GM19324 (cell line): ENCODE data around the gene ISG20.
"Not testable (repeated sequence)": the region's sequence is repeated elsewhere in the genome, so short reads cannot be mapped to it uniquely, and the experiment has no call there.

Source experiments
- ATAC-seq: cut with Tn5 transposase; IDR thresholded peaks from one replicate; pipeline ENCODE4 v1.9.1; 2021; ENCODE audit warnings: mild to moderate bottlenecking, moderate library complexity; ENCODE audit not compliant: unreplicated experiment, low FRiP score

The ISG20 gene

DNA sequence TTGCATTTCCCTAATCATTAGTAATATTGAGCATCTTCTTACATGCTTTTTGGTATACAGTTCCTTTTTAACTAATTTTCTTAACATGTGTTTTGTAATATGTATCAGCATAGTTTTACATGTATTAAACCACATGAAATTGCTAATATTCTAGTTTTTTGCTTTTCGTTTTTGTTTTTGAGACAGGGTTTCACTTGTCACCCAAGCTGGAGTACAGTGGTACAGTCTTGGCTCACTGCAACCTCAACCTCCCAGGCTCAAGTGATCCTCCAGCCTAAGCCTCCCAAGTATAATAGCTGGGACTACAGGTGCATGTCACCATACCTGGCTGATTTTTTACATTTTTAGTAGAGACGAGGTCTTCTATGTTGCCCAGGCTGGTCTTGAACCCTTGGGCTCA is 4.4 kb upstream of the ISG20 start:
- no peak for ATAC-seq

DNA sequence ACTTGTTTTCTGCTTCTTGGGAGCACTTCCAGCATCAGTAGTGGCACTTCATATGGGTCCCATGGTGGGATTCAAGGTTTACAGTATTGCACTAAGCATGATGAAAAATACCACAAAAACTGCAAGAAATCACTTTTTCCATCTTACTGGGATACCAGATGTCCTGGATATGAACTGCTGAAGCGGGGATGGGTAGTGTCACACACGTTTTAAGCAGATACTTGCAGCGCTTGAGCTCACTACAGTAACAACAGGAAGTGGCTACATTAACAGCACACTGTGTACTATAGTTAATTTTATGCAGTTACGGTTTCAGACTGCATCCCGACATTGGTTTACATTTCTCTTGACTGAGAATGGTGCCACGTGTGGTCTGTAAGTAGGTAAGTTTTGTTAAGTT is 3.5 kb upstream of the ISG20 start:
- peak; percentile 22 for ATAC-seq

DNA sequence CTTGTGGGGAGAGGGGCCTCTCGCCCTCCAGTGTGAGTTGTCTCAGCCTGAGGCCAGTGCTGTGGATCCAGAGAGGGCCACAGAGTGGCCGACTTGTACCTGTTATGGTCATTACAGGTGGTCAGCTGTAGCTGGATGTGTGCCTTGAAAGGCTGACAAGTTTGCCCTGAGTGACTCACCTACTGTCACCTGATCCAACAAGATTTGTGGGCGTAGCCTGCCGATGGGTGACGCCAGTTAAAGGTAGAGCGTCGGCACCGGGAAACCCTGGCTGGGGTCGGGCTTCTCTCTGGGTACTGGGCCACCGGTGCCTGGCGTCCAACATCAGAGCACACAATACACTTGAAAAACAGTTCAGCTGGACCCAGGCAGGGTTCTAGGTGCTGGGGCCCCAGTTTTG is 2.8 kb upstream of the ISG20 start:
- ATAC-seq = no peak

DNA sequence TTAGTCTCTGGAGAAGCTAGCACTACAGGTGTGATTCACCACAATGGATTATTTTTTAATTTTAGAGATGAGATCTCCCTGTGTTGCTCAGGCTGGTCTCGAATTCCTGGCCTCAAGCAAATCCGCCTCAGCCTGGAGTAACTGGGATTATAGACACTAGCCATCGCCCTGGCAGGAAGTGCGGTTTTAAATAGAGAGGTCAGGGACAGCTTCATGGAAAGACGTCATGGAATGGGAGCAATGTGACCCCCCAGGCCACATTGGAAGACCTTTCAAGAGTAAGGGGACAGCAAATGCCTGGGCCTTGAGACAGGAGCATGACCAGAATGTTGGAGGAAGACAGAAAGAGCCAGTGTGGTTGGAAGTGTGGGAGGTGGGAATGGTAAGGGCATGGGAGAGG is 2.2 kb upstream of the ISG20 start:
- no peak for ATAC-seq

DNA sequence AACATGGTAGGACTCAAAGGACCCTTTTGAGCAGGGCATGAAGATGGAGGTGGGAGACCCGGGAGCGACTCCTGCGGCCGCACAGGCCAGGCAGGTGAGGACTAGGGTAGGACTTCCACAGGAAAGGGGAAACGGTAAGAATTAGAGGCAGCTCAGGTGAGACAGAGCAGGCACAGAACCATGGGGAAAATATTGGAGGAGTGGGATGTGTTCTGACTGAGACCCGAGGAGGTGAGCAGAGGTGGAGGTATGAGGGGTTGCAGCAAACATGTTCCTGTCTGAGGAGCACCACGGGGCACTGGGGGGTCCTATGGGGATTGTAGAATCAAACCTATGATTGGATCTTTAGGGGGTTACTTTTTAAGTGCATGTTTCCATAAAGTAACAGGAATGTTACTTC is 1.4 kb upstream of the ISG20 start:
- no peak for ATAC-seq

DNA sequence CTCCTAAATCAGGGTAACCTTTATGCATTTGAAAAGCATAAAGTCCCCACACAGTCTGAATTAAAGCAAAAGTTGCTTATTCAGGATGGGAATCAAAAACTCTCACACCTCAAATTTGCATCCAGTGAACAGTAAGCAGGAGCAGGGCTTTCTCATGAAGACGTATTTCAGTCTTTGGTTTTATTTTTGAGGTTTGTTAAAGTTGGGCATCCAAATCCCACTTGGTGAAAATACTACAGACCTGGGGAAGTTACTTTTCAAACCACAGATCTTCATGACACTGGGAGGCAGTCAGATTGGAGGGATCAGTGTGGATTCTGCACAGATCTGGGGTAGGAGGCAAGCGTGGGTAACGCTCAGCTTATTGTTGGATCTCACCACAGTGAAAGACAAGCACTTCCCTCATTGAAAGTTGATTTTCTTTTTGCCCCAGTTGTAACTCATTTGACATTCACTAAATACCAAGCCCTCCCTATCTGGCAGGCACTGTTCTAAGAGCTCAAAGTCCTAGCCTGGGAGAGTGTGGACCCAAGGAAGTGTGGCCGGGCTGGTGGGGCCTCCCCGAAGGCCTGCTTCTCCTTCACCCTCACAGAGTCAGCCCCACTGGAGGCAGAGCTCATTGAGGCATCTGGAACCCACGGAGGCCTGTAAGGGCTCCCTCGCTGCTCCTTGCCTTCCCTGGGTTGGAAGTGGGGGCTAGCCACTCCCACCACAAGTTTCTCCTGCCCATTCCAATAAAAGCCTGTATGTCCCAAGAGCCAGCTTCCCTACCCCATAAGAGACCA is 783 bp upstream of the ISG20 start:
- no peak for ATAC-seq

DNA sequence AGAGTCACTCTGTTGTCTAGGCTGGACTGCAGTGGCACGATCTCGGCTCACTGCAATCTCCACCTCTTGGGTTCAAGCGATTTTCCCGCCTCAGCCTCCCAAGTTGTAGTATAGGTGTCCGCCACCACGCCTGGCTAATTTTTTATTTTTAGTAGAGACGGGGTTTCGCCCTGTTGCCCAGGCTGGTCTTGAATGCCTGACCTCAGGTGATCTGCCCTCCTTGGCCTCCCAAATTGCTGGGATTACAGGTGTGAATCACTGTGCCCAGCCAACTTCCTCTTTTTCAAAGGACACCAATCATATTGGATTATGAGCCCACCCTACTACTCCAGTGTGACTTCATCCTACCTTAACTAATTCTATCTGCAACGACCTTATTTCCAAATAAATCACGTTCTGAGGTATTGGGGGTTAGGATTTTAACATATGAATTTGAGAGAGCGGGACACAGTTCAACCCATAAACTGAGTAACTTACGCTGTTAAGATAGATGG is 3.2 kb downstream of the ISG20 start:
- ATAC-seq = no peak

DNA sequence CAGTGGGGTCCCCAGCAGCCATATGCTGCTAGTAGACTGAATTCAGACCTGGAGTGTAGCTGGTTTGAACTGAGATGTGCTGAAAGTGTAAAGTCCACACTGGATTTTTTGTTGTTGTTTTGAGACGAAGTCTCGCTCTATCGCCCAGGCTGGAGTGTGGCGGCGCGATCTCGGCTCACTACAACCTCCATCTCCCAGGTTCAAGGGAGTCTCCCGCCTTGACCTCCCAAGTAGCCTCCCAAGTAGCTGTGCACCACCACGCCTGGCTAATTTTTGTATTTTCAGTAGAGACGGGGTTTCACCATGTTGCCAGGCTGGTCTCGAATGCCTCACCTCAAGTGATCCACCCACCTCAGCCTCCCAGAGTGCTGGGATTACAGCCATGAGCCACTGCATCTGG is 3.7 kb downstream of the ISG20 start:
- ATAC-seq = not testable (repeated sequence)

DNA sequence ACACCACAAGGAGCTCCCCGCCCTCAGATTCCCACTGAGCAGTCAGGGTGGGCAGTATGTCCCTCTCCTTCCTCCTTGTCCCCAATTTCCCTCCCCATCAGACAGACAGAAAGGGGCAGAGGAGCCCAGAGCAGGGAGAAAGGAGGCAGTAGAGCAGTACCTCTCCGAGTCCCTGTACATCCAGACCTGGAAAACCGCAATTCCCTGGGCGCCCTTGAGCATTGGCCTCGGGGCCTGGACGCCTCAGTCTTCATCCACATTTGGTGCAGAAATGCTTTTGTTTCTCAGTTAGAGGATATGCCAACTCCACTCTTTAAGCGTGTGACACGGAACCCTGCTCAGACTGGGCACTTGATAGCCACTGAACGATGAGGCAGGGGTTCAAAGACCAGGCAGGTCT is 5.9 kb downstream of the ISG20 start:
- ATAC-seq = no peak

DNA sequence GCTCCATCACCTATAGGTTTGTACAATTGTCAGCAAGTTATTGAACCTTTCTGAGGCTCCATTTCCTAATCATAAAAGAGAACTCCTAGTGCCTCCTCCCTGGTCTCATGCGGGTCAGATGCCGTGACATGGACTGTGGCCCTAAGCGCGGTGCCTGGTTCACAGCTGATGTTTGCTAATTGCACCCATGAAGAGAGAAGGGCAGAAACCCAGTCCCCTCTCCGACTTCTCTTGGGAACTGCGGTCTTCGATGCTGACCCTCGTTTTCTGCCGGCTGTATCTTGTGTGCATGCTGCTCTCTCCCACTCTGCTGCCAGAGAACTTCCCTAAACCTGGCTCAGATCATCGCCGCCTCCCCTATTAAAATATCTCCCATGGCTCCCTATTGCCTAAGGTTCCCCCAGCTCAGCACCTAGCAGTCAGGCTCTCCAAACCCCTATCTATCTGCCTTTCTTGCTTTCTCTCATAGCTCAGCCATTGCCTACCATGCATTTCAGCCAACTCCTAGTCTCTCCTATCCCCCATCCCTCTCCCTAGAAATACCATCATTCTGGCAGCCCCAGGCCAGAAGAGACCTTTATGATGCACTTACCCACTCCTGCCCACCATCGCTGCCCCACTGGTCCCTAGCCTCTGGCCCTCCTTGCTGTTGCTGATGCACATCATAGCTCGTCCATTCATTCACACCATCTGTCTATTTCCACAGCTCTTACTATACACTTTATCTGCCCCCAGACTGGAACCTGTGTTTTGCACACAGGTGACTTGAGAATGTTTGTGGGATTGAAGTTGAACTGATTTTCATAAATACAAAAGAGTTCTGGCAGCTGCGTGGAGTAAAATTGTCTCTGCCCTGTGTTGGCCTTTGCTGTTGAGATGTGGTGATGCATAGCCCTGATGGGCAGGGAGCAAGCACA is 6.6 kb downstream of the ISG20 start:
- no peak for ATAC-seq

DNA sequence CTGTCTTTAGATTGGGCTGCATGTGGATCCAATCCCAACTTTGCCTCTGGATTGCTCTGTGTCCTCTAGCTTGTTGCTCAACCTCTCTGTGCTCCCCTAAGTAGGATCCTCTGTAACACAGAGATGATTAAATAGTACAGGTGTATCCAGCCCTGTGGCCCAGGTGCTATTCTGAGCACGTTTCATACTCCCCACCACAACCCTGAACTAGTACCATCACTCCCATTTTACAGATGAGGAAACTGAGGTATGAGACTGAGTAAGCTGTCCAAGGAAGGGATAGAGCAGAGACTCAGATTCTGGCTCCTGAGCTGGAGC is 7.2 kb downstream of the ISG20 start:
- no peak for ATAC-seq

DNA sequence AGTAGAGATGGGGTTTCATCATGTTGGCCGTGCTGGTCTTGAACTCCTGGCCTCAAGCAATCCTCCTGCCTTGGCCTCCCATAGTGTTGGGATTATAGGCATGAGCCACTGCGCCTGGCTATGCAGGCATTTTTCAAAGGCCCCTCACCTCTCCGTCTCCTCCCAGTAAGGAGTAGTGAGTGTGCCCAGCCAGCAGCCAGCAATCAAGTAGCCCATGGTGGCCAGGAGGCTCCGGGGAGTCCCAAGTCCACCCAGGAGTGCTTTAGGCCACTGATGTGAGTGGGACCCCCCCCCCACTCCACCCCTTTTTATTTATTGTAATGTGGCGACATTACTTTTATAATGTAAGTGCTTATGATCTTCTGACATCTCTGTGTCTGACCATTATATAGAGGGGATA is 8.1 kb downstream of the ISG20 start:
- no peak for ATAC-seq

DNA sequence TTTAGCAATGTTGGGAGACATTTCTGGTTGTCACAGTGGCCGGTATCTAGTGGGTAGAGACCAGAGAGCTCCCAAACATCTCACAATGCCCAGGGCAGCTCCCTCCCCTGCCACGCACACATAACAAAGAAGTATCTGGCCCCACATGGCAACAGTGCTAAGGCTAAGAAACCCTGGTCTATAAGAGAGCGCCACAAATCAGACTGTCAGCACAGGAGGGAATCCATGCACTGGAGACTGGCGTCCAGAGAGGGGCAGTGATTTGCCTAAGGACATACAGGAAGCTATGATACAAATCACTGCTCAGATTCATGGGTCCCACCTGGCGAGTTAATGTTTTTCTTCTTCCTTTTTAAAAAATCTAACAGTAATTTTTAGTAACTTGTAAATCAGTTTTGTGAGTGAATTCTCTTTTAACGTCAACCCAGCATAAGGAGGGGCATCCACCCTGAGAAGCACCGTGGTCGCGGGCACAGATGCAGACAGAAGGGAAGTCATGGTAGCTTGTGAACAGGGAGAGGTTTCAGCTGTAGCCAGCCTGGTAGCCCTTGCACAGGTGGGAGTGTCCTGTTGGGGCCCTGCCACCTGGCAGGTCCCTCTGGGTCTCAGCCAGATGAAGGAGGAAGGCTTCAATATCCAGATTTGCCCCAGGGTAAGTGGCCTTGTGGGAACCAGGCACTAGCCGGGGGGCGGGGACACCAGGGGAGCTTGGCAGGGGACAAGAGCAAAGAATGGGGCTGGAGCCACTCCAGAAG is 8.7 kb downstream of the ISG20 start:
- ATAC-seq = no peak

DNA sequence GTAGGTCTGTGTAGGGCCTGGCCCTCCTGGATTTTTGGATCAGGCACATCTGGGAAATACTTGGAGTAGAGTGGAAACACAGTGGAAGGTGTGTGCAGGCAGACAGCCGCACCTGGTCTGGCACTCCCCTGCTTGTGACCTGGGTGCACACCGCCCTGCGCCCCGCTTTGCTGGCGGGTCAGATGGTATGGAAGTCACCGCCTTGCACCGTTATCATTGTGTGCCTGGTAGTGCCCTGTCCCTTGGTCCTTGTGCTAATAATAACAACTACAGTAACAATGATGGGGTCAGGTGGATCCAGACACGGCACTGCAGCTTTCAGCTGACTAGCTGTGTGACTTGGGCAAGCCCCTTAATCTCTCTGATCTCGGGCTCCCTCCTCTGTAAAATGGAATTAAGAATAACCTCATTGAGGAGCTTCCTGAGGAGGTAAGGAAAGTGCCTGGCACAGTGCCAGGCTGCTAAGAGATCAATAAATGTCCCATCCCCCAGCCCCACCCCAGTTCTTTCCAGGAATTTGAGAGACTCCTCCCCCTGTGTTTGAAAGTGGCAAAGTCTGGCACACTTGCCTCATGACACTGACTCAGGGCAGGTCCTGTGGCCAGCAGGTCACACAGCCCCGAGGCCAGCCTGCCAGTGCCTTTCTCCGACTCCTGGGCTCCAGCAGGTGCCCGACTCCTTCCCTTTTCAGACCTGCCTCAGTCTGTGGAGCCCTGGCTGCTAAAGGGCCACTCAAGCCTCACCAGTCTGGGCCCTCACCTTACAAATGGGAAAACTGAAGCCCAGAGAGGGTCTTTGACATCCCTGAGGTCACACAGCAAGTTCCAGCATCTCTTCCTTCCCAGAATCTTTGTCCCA is 9.8 kb downstream of the ISG20 start:
- no peak for ATAC-seq

DNA sequence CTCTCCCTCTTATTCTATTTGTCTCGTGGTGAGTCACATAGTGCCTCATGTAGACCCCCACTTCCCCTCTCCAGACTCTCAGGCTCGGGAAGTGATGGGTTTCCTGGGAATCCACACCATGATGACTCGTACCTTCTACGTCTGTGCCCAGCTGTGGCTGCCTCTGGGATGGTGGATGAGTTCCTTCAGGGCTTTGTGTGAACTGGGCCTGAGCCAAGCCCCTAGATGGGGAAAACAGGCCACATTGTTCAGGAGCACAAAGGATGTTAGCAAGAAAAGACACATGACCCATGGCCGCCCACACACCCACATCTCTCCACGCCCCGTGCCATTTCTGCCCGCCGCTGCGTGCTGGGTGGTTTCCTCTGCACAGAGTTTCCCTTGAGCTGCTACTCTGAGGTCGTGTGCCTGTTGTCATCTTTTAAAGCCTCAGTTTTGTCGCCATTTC is 10.5 kb downstream of the ISG20 start:
- peak; percentile 44 for ATAC-seq

DNA sequence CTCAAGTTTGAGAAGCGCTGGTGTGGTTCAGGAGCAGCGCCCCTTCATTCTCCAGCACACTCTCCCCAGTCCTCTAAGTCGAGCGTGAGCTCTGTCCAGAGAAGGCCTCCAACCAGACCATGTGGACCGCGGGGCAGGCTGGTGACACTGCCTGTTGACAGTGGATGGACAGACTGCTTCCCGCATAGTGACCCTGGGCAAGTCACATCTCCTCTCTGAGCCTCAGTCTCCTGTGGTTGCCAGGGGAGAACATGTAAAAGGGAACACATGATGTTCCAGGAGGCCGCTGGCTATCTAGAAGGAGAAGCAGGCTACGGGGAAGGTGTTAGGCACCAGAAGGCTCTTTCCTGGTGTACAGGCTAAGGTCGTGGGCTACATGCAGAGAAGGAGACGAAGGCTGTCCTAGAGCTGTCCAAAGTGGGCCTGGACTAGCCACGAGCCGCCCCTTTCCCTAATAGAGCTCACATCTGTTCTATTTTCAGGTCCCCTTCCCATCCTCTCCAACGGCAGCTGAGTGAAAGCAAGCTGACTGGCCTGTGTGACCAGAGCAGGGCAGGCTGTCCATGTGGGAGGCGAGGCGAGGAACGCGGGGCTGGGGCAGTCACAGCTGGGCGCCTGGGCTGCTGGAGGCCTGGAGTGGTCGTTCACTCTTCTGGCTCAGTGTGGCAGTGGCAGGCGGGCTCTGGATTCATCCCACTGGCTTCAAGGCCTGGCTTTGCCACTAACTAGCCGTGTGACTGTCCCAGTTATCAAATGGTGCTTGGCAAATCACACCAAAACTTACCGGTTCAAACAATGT is 11.1 kb downstream of the ISG20 start:
- no peak for ATAC-seq

DNA sequence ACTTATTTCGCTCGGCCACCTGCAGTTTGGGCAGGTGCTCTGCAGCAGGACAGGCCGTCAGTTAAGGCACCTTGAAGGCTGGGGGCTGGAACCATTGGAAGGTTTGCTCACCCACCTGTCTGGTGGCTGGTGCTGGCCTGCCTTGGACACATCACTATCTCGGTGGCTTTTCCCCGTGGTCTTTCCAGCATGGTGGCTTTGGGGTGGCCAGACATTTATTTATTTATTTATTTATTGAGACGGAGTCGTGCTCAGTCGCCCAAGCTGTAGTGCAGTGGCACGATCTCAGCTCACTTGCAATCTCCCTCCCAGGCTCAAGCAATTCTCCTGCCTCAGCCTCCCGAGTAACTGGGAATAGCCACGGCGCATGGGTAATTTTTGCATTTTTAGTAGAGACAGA is 11.7 kb downstream of the ISG20 start:
- no peak for ATAC-seq

DNA sequence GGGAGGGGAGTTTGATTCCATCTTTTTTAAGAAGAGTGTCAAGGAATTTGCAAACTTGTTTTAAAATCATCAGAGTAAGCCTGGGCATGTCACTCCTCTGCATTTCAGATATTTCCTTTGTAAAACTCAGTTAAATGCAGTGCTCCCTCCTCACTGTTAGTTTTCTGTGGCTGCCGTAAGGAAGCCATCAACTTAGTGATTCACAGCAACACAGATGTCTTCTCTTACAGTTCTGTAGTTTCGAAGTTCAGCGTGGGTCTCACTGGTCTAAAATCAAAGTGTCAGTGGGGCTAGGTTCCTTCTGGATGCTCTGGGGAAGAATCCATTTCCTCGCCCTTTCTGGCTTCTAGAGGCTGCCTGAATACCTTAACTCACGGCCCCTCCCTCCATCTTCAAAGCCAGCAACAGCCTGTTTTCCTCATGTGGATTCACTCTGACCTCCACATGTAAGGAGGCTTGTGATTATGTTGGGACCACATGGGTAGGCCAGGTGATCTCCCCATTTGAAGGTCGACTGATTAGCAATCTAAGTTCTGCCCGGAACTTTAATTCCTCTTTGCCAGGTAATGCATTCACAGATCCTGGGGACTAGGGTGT is 12.4 kb downstream of the ISG20 start:
- no peak for ATAC-seq

DNA sequence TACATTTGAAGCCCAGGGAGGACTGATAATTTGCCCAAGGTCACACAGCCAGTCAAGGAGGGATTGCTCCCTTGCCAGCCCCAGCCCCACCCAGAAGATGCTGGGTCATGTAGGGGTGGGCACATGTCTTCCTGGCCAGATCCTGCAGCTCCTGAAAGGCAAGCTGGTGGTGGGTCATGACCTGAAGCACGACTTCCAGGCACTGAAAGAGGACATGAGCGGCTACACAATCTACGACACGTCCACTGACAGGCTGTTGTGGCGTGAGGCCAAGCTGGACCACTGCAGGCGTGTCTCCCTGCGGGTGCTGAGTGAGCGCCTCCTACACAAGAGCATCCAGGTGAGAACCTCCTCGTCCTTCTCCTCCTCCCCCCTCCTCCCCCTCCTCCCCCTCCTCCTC is 13.2 kb downstream of the ISG20 start:
- ATAC-seq = no peak
